Mononuclear cell (primary cell): ENCODE measurements around the gene FRMD4B. TPM values are rescaled to one million over a fixed set of nuclear protein-coding genes. Genes with fewer than 3 reads are reported as not detected.

ENCODE experiments used
- H3K27me3 ChIP-seq: 2 replicates; pipeline ENCODE4 v1.6.0; 2011; ENCODE audit warnings: low read length, control low read depth; ENCODE audit not compliant: insufficient read depth
- H3K4me1 ChIP-seq: 2 replicates; pipeline ENCODE4 v1.5.1; 2011; ENCODE audit warnings: mild to moderate bottlenecking, low read length, control low read depth; ENCODE audit not compliant: insufficient read depth
- H3K4me3 ChIP-seq: 2 replicates; pipeline ENCODE4 v1.5.1; 2011; ENCODE audit warnings: mild to moderate bottlenecking, low read length, moderate library complexity
- H3K9me3 ChIP-seq: 2 replicates; pipeline ENCODE4 v1.5.1; 2011; ENCODE audit warnings: low read depth, mild to moderate bottlenecking, control low read depth, low read length
- total RNA-seq: library from RNA; depleted of rRNA; stranded (reverse); fragments of >200 nt; gene quantifications from one replicate; pipeline ENCODE4 v1.2.3, GENCODE V29; 2012

Gene FRMD4B
- total RNA-seq, 1 donor, result 26.3 TPM

GRCh38 chr3:69197455-69197854, 188.4 kb downstream of the FRMD4B start:
- Histone ChIP-seq H3K27me3 (no peaks in the 10 kb centered on the region), H3K9me3 (no peaks in the 10 kb centered on the region), H3K4me3 (no peak overlapping the region), H3K4me1 (peaks cover 14% of the 10 kb centered on the region)

GRCh38 chr3:69196876-69197275, 189.0 kb downstream of the FRMD4B start:
- H3K4me3 ChIP-seq, result no peak overlapping the region
- H3K9me3 ChIP-seq, result no peaks in the 10 kb centered on the region
- peaks cover 14% of the 10 kb centered on the region for H3K4me1 ChIP-seq

GRCh38 chr3:69194431-69195165, 191.3 kb downstream of the FRMD4B start:
- H3K27me3 ChIP-seq, result no peaks in the 10 kb centered on the region
- H3K9me3 ChIP-seq, result no peaks in the 10 kb centered on the region
- peaks cover 6% of the 10 kb centered on the region for H3K4me1 ChIP-seq
- no peak overlapping the region for H3K4me3 ChIP-seq

More at GRCh38 chr3:69196876-69197275, 189.0 kb downstream of the FRMD4B start:
- no peaks in the 10 kb centered on the region for H3K27me3 ChIP-seq

- no peaks in the 10 kb centered on the region for H3K27me3 ChIP-seq
- H3K9me3 ChIP-seq, result no peaks in the 10 kb centered on the region
- H3K4me1 ChIP-seq, result peaks cover 6% of the 10 kb centered on the region
- H3K4me3 ChIP-seq, result no peak overlapping the region
Observed at GRCh38 chr3:69193749-69194148, 192.1 kb downstream of the FRMD4B start.

GRCh38 chr3:69191516-69191915, 194.4 kb downstream of the FRMD4B start:
- no peaks in the 10 kb centered on the region for H3K9me3 ChIP-seq
- H3K27me3 ChIP-seq, result no peaks in the 10 kb centered on the region
- no peak overlapping the region for H3K4me3 ChIP-seq
- no peaks in the 10 kb centered on the region for H3K4me1 ChIP-seq

- H3K4me1 ChIP-seq, result no peaks in the 10 kb centered on the region
- no peaks in the 10 kb centered on the region for H3K9me3 ChIP-seq
- H3K4me3 ChIP-seq, result no peak overlapping the region
- no peaks in the 10 kb centered on the region for H3K27me3 ChIP-seq
Observed at GRCh38 chr3:69189487-69189886, 196.4 kb downstream of the FRMD4B start.

- Histone ChIP-seq H3K4me3 (no peak overlapping the region), H3K27me3 (no peaks in the 10 kb centered on the region), H3K4me1 (no peaks in the 10 kb centered on the region), H3K9me3 (no peaks in the 10 kb centered on the region)
Observed at GRCh38 chr3:69186575-69187093, 199.3 kb downstream of the FRMD4B start.

- H3K4me3 ChIP-seq, result no peak overlapping the region
- H3K27me3 ChIP-seq, result no peaks in the 10 kb centered on the region
Observed at GRCh38 chr3:69182588-69183316, 203.1 kb downstream of the FRMD4B start.

GRCh38 chr3:69181592-69182211, 204.2 kb downstream of the FRMD4B start:
- no peaks in the 10 kb centered on the region for H3K9me3 ChIP-seq
- no peaks in the 10 kb centered on the region for H3K27me3 ChIP-seq
- no peak overlapping the region for H3K4me3 ChIP-seq
- H3K4me1 ChIP-seq, result no peaks in the 10 kb centered on the region

More at GRCh38 chr3:69182588-69183316, 203.1 kb downstream of the FRMD4B start:
- Histone ChIP-seq H3K4me1 (no peaks in the 10 kb centered on the region), H3K9me3 (no peaks in the 10 kb centered on the region)

GRCh38 chr3:69180869-69181591, 204.9 kb downstream of the FRMD4B start:
- no peak overlapping the region for H3K4me3 ChIP-seq
- H3K27me3 ChIP-seq, result no peaks in the 10 kb centered on the region
- no peaks in the 10 kb centered on the region for H3K4me1 ChIP-seq
- H3K9me3 ChIP-seq, result no peaks in the 10 kb centered on the region

GRCh38 chr3:69179740-69180372, 206.0 kb downstream of the FRMD4B start:
- Histone ChIP-seq H3K9me3 (no peaks in the 10 kb centered on the region), H3K4me3 (no peak overlapping the region), H3K27me3 (no peaks in the 10 kb centered on the region), H3K4me1 (no peaks in the 10 kb centered on the region)

GRCh38 chr3:69178838-69179739, 206.8 kb downstream of the FRMD4B start:
- H3K9me3 ChIP-seq, result no peaks in the 10 kb centered on the region
- H3K4me3 ChIP-seq, result no peak overlapping the region

GRCh38 chr3:69178082-69178481, 207.8 kb downstream of the FRMD4B start:
- H3K4me3 ChIP-seq, result no peak overlapping the region
- H3K27me3 ChIP-seq, result no peaks in the 10 kb centered on the region
- no peaks in the 10 kb centered on the region for H3K4me1 ChIP-seq
- no peaks in the 10 kb centered on the region for H3K9me3 ChIP-seq

More at GRCh38 chr3:69178838-69179739, 206.8 kb downstream of the FRMD4B start:
- H3K27me3 ChIP-seq, result no peaks in the 10 kb centered on the region
- H3K4me1 ChIP-seq, result no peaks in the 10 kb centered on the region
